ENCODE data around the gene PTPRZ1.

The PTPRZ1 gene

DNA sequence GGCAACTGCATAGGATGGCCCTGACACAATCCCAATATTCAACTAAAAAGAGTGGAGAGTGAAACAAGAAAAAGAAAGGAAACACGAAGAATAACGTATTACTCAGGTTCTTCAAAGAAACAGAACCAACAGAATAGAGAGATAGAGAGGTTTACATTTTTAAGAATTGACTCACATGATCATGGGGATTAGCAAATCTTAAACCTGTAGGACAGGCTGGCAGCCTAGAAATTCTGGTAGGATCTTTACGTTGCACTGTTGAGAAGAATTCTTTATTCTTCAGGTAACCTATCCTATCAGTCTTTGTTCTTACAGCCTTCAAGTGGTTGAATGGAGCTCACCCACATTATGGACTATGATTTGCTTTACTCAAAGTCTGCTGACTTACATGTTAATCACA lies 167.2 kb downstream of the PTPRZ1 start:
- DNase-seq (ENCODE audit: low read depth in 1 of 2, low spot score in 1 of 2), result no peak

DNA sequence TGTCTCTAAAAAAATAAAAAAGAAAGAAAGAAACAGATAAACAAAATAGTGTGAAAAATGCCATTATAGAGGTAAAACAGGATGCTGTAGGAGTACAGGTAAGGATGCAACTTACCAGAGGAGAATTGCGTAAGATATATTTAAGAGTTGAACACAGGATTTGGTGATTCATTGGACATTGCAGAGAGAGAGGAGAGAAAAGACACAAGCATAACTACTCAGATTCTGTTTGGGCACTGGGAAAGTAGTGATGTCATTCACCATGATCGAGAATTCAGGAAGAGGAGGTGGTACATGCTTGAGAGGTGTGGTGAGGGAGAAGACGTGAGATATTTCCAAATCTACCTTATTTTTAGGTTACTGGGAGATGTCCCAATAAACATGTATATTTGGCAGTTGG lies 173.4 kb downstream of the PTPRZ1 start:
- DNase-seq (ENCODE audit: low read depth in 1 of 2, low spot score in 1 of 2), result no peak

DNA sequence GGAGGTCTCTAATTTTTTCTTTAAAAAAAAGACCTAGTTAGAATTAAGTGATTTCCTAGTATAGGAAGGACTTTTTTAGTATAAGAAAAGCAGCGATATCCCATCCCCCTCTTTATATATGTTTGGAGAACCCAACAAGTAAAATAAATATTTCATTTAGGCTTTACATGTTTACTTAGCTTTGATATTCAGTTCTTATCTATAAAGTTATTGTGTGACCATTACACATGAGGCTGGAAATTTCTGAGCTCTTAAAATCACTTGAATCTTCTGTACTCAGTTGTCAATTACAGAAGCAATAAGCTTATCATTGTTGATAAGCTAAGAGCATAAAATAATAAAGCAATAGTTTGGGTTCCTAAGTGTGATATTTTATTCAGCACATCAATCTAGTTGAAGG lies 181.4 kb downstream of the PTPRZ1 start:
- no peak for DNase-seq (ENCODE audit: low read depth in 1 of 2, low spot score in 1 of 2)

DNA sequence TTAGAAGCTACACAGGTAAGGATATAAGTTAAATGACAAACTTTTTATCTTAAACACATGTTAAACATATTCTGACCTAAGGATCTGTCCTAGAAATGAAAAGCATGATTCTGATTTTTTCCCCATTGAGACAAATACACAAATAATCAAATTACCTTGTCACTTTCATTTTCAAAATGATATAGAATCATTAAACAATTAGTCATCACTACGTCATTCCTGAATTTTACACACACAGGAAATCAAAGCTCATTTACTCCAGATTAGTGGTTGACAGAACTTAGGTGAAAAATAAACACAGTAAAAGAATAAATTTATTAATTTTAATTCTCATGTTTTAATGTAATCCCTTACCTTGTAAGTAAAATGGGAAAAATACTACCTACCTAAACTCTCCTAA lies 182.1 kb downstream of the PTPRZ1 start:
- DNase-seq (ENCODE audit: low read depth in 1 of 2, low spot score in 1 of 2), result no peak

DNA sequence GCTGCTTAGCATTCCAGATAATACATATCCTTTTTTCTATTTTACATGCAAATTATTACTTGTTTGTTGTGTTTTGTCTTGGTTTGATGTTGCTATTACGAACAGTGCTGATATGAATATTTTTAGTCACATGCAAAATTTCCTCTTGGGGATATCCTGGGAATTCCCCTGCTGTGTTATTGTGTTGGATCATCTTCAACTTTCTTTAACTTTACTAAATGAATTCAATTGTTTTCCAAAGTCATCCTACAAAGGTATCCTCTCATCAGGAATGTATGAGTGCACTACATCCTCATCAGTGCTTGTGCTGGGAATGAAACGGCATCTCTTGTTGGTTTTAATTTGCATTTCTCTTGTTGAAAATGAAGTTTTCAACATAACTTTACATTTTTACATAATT lies 184.0 kb downstream of the PTPRZ1 start:
- no peak for DNase-seq (ENCODE audit: low read depth in 1 of 2, low spot score in 1 of 2)

DNA sequence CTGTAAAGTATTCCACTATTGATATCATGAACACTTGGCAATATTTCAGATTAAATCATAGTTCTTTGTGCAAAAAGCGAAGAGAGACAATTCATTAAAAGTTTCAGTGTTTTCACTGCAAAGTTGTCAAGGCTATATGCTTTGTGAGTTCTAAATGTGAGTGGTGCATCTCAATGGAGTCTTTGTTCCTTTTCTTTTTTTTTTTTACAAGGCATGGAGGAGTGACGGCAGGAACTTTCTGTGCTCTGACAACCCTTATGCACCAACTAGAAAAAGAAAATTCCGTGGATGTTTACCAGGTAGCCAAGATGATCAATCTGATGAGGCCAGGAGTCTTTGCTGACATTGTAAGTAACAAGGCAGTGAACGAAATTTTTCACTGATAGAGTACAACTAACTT lies 186.6 kb downstream of the PTPRZ1 start:
- DNase-seq (ENCODE audit: low read depth in 1 of 2, low spot score in 1 of 2), result no peak

DNA sequence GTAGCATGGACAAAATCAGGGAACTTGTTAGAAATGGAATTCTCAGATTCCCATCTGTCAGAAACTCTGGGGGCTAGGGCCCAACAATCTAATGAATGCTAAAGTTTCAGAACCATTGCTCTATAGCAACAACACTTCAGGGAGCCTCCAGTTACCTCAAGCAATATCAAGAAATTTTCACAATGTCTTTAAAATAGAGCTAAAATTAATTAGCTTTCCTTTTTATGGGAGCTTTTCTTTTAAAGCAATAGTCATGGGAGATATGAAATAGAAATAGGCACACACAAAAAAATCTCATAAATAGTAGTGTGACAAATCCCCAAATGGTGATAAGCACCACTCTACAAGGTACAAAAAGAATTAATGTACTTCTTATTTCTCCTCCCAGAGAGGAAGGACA lies 190.2 kb downstream of the PTPRZ1 start:
- DNase-seq (ENCODE audit: low read depth in 1 of 2, low spot score in 1 of 2), result no peak

DNA sequence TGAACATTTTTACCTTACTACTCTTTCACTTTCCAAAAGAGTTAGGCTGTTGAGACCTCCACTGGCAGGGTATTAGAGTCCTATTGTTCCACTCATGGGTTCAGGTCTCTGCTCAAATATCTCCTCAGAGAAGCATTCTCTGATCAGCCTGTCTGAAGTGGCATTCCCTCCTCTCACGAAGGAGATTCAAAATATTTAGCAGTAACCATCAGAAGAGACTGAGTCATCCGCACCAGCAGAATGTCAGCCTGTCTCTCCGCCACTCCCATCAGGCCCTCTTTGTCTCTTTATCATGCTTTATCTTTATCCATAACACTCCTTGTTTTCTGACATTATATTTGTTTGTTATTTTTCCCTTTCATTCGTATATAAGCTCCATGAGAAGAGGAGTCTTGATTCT lies 192.0 kb downstream of the PTPRZ1 start:
- DNase-seq (ENCODE audit: low read depth in 1 of 2, low spot score in 1 of 2), result no peak

DNA sequence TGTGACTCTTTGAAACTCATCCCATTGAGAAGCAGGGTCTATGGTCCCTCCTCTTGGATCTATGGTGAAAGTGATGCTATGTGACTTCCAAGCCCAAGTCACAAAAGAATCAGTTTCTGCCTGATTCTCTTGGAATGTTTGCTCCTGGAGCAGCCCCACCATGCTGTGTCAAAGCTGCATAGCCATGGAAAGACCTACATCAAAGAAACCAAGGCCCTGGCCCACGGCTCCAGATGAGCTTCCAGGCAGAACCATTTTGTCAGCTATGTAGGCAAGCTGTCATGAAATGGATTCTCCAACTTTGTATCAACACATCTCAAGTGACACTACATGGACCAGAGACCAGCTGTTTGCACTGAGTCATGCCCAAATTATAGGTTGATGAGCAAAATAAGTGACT lies 194.1 kb downstream of the PTPRZ1 start:
- DNase-seq (ENCODE audit: low read depth in 1 of 2, low spot score in 1 of 2), result no peak

DNA sequence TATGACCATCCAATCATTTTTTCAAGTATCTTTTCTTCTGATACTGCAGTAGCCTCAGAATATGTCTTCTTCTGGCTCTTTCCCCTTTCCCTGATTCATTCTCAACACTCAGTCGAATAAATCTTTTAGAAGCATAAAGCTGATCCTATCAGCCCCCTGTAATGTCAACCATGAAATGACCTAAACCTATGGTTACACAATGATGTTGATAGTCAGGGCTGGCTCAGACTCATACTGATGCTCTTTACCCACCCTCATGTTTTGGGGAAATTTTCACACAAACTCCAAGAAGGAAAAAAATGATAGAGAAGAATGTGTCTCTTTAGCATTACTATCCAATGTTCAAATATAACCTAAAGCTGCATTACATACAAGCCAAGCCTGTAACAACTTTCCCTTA lies 195.1 kb downstream of the PTPRZ1 start:
- no peak for DNase-seq (ENCODE audit: low read depth in 1 of 2, low spot score in 1 of 2)

DNA sequence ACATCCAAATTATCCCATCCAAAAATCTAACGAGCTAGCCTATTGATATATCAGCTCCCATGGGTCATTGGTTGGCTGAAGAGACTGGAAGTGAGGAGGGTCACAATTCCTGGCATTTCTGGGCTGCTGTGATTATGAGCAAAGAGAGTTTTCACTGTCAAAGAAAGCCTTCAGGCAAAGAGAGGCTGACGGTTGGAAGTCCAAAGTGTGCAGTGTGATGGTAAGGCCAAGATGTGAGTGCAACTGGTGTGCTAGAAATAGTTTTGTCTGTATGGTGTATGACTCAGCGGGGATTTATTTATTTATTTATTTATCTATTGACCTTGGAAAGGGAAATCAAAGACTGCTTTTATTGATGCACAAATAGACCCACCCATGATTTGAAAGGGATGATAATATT lies 196.0 kb downstream of the PTPRZ1 start:
- no peak for DNase-seq (ENCODE audit: low read depth in 1 of 2, low spot score in 1 of 2)

DNA sequence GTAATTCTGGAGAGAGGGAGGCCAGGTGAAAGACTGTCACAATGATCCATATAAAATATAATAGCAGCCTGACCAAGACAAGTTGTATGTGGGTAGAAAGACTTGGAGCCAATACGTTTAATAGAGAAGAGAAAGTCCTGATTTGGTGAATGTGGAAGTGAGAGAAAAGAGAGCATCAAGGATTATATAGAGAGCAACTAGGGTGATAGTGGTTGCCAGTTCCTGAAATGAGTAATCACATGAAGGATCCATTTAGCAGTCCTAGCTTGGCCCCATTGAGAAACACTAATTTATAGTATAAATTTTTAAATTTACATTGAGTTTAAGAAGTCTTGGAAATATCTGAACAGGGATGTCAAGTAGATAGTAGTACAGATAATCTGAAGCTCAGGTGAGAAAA lies 197.1 kb downstream of the PTPRZ1 start:
- DNase-seq (ENCODE audit: low read depth in 1 of 2, low spot score in 1 of 2), result no peak

DNA sequence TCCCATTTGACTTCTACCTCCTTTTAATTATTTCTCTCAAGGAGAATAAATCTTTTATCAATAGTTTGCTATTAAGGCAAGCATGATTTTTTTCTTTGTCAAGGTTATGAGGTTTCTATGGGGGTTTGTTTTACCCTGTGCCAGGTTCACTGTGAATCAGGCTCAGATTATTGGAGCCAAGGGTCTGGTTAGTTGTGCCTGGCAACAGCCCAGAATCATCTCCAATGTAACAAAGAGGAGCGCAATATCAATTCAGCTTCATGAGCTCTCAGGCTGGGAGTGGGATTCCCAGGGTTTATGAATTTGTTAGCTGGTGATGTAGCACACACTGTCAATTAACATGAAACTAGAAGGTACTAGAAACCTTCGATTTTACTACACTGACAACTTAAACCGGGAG lies 197.9 kb downstream of the PTPRZ1 start:
- DNase-seq (ENCODE audit: low read depth in 1 of 2, low spot score in 1 of 2), result no peak

DNA sequence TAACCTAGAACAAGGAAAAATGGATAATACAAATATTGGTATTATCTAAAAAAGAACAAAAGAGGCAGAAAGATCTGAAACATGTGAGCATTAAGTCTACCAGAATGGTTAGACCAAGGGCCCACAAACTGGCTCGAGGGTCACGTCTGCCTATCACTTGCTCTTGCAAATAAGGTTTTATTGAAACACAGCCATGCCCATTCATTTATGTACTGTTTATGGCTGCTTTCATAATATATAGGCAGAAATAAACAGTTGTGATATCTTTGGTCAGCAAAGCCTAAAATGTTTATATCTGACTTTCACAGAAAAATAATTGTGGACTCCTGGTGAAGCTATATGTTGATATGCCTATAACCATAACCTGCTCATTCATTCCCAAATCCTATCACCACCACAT lies 199.3 kb downstream of the PTPRZ1 start:
- no peak for DNase-seq (ENCODE audit: low read depth in 1 of 2, low spot score in 1 of 2)

DNA sequence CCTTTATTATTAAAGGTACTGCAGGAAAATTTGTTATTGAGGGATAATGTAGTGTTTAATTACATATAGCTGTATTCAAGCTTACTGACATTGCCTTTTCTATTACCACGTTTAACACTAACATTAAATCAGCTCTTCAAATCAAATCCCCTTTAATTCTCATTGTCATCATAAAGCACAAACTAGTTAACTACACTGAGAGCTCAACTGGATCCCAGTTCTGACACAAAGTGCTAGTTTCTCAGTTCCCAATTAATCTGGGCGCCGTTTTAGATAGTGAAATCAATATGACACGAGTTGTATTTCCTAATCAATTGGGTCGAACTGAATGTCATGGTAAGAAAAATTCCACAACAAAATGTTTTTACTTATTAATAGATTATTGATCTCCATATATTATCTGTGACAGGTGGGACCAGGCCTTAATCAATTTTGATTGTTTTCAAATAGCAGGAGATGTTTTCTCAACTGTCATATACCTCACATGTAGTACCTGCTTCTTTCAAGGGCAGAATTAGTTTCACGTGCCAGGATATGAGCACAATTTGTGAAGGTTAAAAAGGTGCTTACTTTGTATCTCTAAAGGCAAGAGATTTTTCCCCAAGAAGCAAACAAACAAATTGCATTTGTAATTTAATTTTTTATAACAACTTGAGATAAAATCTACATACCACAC lies 200.1 kb downstream of the PTPRZ1 start:
- no peak for DNase-seq (ENCODE audit: low read depth in 1 of 2, low spot score in 1 of 2)

DNA sequence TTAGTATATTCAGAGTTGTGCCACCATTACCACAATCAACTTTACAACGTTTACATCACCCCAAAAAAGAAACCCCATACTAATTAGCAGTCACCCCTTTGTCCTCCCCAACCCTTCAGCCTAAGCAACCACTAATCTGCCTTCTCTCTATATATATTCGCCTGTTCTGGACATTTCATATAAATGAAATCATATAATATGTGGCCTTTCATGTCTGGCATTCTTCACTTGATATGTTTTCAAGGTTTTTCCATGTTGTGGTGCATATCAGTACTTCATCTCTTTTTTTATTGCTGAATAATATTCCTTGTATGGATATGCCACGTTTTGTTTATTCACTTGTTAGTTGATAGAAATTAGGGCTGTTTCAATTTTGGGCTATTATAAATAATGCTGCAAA lies 200.7 kb downstream of the PTPRZ1 start:
- no peak for DNase-seq (ENCODE audit: low read depth in 1 of 2, low spot score in 1 of 2)

DNA sequence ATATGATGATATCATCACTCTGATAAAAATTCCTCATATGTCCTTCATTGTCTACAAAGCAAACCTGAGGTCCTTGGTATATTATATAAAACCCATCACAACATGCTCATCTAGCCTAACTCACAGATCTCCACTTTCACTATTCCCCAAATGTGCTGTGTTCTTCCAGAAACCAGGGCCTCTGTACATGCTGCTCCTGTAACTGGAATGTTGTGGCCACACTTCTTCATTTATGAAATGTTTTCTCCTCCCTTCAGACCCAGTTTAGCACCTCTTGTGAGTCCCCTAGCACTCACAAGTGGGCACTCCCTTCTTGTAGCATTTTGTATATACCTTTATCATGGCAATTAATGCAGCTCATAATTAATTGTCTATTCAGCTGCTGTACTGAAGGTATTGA lies 209.2 kb downstream of the PTPRZ1 start:
- DNase-seq (ENCODE audit: low read depth in 1 of 2, low spot score in 1 of 2), result no peak

DNA sequence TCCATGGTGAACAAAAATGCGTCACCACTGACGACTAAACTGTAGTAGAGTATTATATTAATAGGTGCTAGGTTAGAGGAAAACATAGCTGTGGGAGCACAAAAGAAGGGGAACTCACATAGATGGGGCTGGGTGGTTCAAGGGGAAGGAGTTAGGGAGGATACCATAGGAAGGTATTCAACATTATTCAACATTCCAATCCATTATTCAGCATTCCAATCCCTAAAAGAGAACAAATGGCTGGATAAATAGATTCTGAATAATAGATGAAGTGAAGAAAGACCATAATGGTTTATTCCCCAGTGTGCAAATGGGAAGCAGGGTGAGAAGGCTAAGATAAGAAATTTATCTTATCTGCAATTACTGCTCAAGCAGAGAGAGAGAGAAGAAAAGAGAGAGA lies 209.7 kb downstream of the PTPRZ1 start:
- no peak for DNase-seq (ENCODE audit: low read depth in 1 of 2, low spot score in 1 of 2)

DNA sequence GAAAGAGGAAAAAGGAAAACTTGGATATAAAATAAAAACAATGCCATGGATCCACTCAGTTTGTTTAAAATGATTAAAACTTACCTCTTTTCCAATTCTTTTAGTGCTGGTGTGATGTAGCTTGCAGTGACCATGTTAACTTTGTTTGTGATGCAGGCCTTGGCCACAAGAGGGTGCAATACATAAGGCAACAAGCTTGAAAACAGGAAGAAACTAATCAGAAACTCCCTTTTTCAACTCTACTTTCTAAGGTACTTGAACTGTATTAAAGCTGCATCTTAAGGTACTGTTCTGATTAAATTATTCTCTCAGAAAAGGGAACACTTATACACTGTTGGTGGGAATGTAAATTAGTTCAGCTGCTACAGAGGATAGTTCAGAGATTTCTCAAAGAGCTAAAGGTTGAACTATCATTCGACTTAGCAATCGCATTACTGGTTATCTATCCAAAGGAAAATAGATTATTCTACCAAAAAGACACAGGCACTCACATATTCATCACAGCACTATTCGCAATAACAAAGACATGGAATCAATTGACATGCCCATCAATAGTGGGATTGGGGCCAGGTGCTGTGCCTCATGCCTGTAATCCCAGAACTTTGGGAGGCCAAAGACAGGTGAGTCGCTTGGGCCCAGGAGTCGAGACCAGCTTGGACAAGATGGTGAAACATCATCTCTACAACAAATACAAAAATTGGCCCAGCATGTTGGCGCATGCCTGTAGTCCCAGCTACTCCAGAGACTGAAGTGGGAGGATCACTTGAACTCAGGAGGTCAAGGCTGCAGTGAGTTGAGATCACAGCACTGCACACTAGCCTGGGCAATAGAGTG lies 220.2 kb downstream of the PTPRZ1 start:
- DNase-seq (ENCODE audit: low read depth in 1 of 2, low spot score in 1 of 2), result peak; percentile 3 to 6

DNA sequence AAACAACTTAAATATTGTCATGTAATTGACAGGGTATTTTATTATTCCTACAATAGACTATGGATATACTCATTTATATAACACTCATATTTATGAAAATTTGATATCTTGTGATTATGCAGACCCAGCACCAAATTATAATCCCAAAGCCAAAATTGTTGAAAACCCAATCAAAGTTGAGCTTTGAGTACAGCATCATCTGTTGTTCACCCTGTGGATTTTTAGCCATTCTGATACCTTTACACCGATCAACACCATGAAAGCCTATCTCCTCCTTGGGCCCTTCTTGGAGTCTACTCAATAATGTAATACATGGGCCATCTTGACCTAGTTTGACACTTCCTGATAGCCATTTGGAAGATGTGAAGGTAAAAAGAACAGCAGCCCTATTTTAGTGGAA lies 221.6 kb downstream of the PTPRZ1 start:
- DNase-seq (ENCODE audit: low read depth in 1 of 2, low spot score in 1 of 2), result no peak

DNA sequence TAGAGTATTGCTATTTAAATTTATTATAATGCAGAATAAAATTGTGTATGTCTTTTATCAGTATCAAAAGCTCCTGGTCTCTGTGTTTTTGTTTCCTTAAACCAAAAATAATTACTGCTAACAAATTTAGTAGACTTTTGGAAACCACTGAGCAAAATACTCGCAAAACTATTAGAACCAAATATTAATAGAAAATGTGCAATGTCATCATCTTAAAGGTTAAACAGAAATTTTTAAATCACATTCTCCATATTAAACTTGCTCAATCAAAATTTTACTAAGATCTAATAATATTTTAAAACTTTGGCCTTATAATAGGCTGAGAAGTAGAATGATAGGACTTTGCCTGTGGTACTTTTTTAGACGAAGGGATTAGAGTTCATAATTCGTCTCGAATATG lies 222.7 kb downstream of the PTPRZ1 start:
- DNase-seq (ENCODE audit: low read depth in 1 of 2, low spot score in 1 of 2), result no peak

DNA sequence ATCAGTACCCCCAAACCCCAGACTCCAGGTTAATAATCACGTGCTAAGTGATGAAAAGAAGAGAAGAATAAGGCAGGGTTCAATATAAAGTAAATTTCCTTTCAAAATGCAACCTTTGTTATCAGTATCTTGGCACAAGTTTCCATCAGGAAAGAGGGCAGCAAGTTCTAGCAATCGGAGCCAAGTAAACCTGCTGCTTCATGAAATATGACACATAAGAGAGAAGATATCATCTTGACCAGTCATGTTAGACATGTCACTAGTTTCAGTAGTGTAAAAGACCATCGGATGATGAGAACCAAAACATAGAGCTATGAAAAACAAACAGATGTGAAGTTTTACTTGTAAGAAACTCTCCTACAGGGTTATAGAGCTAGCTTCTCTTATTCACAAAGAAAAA lies 227.1 kb downstream of the PTPRZ1 start:
- DNase-seq (ENCODE audit: low read depth in 1 of 2, low spot score in 1 of 2), result no peak

DNA sequence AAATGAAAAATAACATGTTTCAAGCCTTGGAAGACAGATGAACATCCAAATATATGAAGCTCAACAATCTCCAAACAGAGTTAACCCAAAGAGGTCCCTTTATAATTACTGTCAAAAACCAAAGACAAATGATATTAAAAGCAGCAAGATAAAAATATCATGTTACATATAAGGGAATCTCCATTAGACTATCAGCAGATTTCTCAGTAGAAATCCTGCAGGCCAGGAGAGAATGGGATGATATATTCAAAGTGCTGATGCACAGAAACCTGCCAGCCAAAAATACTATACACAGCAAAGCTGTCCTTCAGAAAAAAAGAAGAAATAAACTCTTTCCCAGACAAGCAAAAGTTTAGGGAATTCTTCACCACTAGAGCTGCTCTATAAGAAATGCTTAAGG lies 230.1 kb downstream of the PTPRZ1 start:
- no peak for DNase-seq (ENCODE audit: low read depth in 1 of 2, low spot score in 1 of 2)
